HCT116 (cell line): ENCODE data around the gene ALDH1L1. TPM values are rescaled to one million over a fixed set of nuclear protein-coding genes. Genes with fewer than 3 reads are reported as not detected.

Experiments used
- ATAC-seq: fragments of 200-7000 bp; cut with Tn5 transposase; 2 replicates; pipeline ENCODE4 v1.9.1; 2020; ENCODE audit warnings: mild to moderate bottlenecking, moderate library complexity
- BruUV-seq: library from RNA; stranded (reverse); fragments of 400-500 nt; replicated peaks from 2 replicates; lab custom pipeline; 2021; lab: Mats Ljungman, UMichigan
- CTCF ChIA-PET: fragments of 300-600 bp; sonication (Branson Sonifier 250); formaldehyde crosslinking; loops from one replicate; lab custom pipeline; 2021; ENCODE audit warnings: antibody characterized with exemption; lab: Charles Lee
- POLR2A ChIA-PET: fragments of 300-600, 350-600 bp; sonication (Branson Sonifier 250); formaldehyde crosslinking; loops from one replicate; lab custom pipeline; 2021; ENCODE audit warnings: antibody characterized with exemption; lab: Charles Lee
- RAD21 ChIA-PET, 2 experiments: fragments of 300-600 bp; sonication (Branson Sonifier 250); formaldehyde crosslinking; loops; one replicate each; lab custom pipeline; 2023; ENCODE audit warnings: low total read pairs in 2 of 2; ENCODE audit not compliant: uncharacterized antibody in 2 of 2, unreplicated experiment in 2 of 2, low non-redundant PET in 1 of 2; lab: Charles Lee
- DNase-seq: peaks from one replicate; pipeline ENCODE4 v3.0.0-alpha.2; 2010; ENCODE audit warnings: low read depth, low spot score
- H2AFZ ChIP-seq: fragments of 200-600 bp; shearing (Covaris generic), sonication (generic); 2 replicates; pipeline ENCODE4 v1.6.1; 2017; ENCODE audit warnings: low read depth, mixed run types, mixed read lengths, antibody characterized with exemption, low read length; ENCODE audit not compliant: poor library complexity, severe bottlenecking
- H3K27ac ChIP-seq: 2 replicates; pipeline ENCODE4 v1.5.1; 2012; ENCODE audit warnings: low read depth, low read length
- H3K27me3 ChIP-seq: fragments of 200-600 bp; sonication (generic); 2 replicates; pipeline ENCODE4 v1.6.1; 2016; ENCODE audit warnings: mixed run types, low read length, mixed read lengths; ENCODE audit not compliant: insufficient read depth
- H3K36me3 ChIP-seq, 2 experiments: fragments of 200-500 bp in 1 of 2; fragments of 200-600 bp in 1 of 2; sonication (Bioruptor generic) in 1 of 2; sonication (generic) in 1 of 2; 2 replicates each; pipeline versions ENCODE4 v1.5.1 to v1.6.1; 2014 to 2016; ENCODE audit warnings: low read length in 2 of 2, inconsistent platforms in 1 of 2, mixed read lengths in 1 of 2, mixed run types in 1 of 2; ENCODE audit not compliant: insufficient read depth in 2 of 2, control insufficient read depth in 1 of 2
- H3K4me1 ChIP-seq, 2 experiments: fragments of 200-600 bp in 1 of 2; sonication (generic) in 1 of 2; 2 replicates each; pipeline versions ENCODE4 v1.5.1 to v1.6.1; 2012 to 2017; ENCODE audit warnings: low read length in 2 of 2, inconsistent platforms in 1 of 2, mild to moderate bottlenecking in 1 of 2, mixed read lengths in 1 of 2, mixed run types in 1 of 2, moderate library complexity in 1 of 2; ENCODE audit not compliant: insufficient read depth in 2 of 2, control insufficient read depth in 1 of 2
- H3K4me2 ChIP-seq: fragments of 200-600 bp; sonication (generic); 2 replicates; pipeline ENCODE4 v1.6.1; 2017; ENCODE audit warnings: mixed run types, low read length, mixed read lengths
- H3K4me3 ChIP-seq, 2 experiments: fragments of 200-600 bp in 1 of 2; sonication (generic) in 1 of 2; replicated peaks in 1 of 2; 2 replicates each; pipeline ENCODE4 v1.5.1; 2011 to 2016; ENCODE audit warnings: low read length in 2 of 2, control low read depth in 1 of 2, low read depth in 1 of 2, mild to moderate bottlenecking in 1 of 2, mixed read lengths in 1 of 2, mixed run types in 1 of 2
- H3K79me2 ChIP-seq: fragments of 200-600 bp; sonication (generic); 2 replicates; pipeline ENCODE4 v1.6.1; 2017; ENCODE audit warnings: mild to moderate bottlenecking, mixed run types, low read length, moderate library complexity, mixed read lengths; ENCODE audit not compliant: insufficient read depth
- H3K9ac ChIP-seq: fragments of 200-600 bp; sonication (generic); 2 replicates; pipeline ENCODE4 v1.6.1; 2016; ENCODE audit warnings: low read length, mixed read lengths
- H3K9me2 ChIP-seq: fragments of 200-600 bp; sonication (generic), shearing (Covaris generic); 2 replicates; pipeline ENCODE4 v1.6.1; 2017; ENCODE audit warnings: mixed run types, mild to moderate bottlenecking, moderate library complexity; ENCODE audit not compliant: insufficient read depth
- H3K9me3 ChIP-seq, 2 experiments: fragments of 200-500 bp in 1 of 2; fragments of 200-600 bp in 1 of 2; sonication (Bioruptor generic) in 1 of 2; sonication (generic) in 1 of 2; 2 replicates each; pipeline ENCODE4 v1.6.1; 2014 to 2017; ENCODE audit warnings: low read length in 2 of 2, mixed read lengths in 2 of 2, inconsistent platforms in 1 of 2, low read depth in 1 of 2, mild to moderate bottlenecking in 1 of 2, mixed run types in 1 of 2, moderate library complexity in 1 of 2; ENCODE audit not compliant: control insufficient read depth in 1 of 2, insufficient read depth in 1 of 2
- H4K20me1 ChIP-seq: fragments of 200-600 bp; sonication (generic), shearing (Covaris generic); 2 replicates; pipeline ENCODE4 v1.6.1; 2017; ENCODE audit warnings: mixed run types, mild to moderate bottlenecking, moderate library complexity; ENCODE audit not compliant: insufficient read depth
- ATF3 ChIP-seq: IDR thresholded peaks from 2 replicates; pipeline ENCODE4 v1.6.1; 2012
- CBX3 ChIP-seq: IDR thresholded peaks from 2 replicates; pipeline ENCODE4 v1.6.1; 2012; ENCODE audit warnings: low read depth
- CEBPB ChIP-seq: IDR thresholded peaks from 2 replicates; pipeline ENCODE4 v1.6.1; 2012; ENCODE audit warnings: low read depth
- EGR1 ChIP-seq: IDR thresholded peaks from 2 replicates; pipeline ENCODE4 v1.6.1; 2012; ENCODE audit warnings: low read depth
- EZH2 ChIP-seq: fragments of 200-600 bp; sonication (generic); IDR thresholded peaks from 2 replicates; pipeline ENCODE4 v1.6.1; 2017; ENCODE audit warnings: antibody characterized with exemption, mixed run types
- EZH2phosphoT487 ChIP-seq: fragments of 200-600 bp; IDR thresholded peaks from 2 replicates; pipeline ENCODE4 v1.6.1; 2018; ENCODE audit warnings: antibody characterized with exemption, borderline replicate concordance
- FOSL1 ChIP-seq: IDR thresholded peaks from 2 replicates; pipeline ENCODE4 v1.6.1; 2012; ENCODE audit warnings: low read depth
- REST ChIP-seq: IDR thresholded peaks from 2 replicates; pipeline ENCODE4 v1.6.1; 2012; ENCODE audit warnings: low read depth
- SIN3A ChIP-seq: IDR thresholded peaks from 2 replicates; pipeline ENCODE4 v1.6.1; 2012; ENCODE audit warnings: low read depth
- SRF ChIP-seq: IDR thresholded peaks from 2 replicates; pipeline ENCODE4 v1.6.1; 2012; ENCODE audit warnings: low read depth
- TCF7L2 ChIP-seq: IDR thresholded peaks from 2 replicates; pipeline ENCODE4 v1.7.0; 2011; ENCODE audit warnings: borderline replicate concordance, inconsistent platforms; ENCODE audit not compliant: insufficient read depth, insufficient read length; ENCODE audit errors: extremely low read depth
- intact Hi-C: fragments of 100-400 bp; cut with micrococcal nuclease; formaldehyde crosslinking; loops from 2 replicates; pipeline ENCODE4 v1.10.0; 2022
- total RNA-seq: library from RNA; stranded (reverse); gene quantifications from one replicate; pipeline ENCODE4 v1.2.1, GENCODE V29; 2021; ENCODE audit not compliant: unreplicated experiment
- TF ChIP-seq, protein P1 (sequence below), 3 experiments: fragments of 200-600 bp in 1 of 3; sonication (generic) in 1 of 3; IDR thresholded peaks in 2 of 3; conservative IDR thresholded peaks in 1 of 3; 2 replicates each; pipeline ENCODE4 v1.5.1; 2012 to 2017; ENCODE audit warnings: low read depth in 2 of 3, low read length in 2 of 3, antibody characterized with exemption in 1 of 3, borderline replicate concordance in 1 of 3, control low read depth in 1 of 3, mild to moderate bottlenecking in 1 of 3, mixed read lengths in 1 of 3, mixed run types in 1 of 3, moderate library complexity in 1 of 3; ENCODE audit not compliant: insufficient read depth in 1 of 3

The ALDH1L1 gene
- total RNA-seq, 1 experiment from 2014 or later, result 0.81 TPM

DNA sequence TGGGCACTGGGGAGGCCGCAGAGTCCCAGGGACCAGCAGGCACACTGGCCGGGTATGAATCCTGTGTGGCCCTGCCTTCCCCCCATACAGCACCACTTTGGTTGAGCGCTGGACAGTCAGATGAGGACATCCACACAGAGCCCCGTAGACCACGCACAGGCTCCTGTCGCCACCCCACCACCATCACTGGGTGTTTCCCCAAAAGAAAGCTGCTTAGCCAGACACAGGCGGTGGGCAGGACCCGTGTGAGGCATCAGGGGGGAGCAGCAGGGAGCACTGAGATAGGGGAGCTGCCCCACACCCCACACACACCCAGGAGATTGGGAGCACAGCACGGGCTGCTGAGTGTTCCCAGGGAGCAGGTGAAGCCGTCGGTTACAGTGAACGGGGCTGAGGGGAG is 54.1 kb downstream of the ALDH1L1 start:
- Histone ChIP-seq H3K9me3 (no peaks in the 10 kb centered on the region), H3K4me1 (peaks cover 0 to 4% of the 10 kb centered on the region in 2 experiments; a peak in 1 of 4 replicates), H3K4me3 (no peak overlapping the region), H3K9ac (no peak overlapping the region), H3K36me3 (no peaks in the 10 kb centered on the region), H2AFZ (no peak overlapping the region), H3K27ac (no peak overlapping the region), H3K27me3 (no peaks in the 10 kb centered on the region), H3K4me2 (no peak overlapping the region), H3K79me2 (no peaks in the 10 kb centered on the region), H4K20me1 (no peaks in the 10 kb centered on the region), H3K9me2 (no peaks in the 10 kb centered on the region)
- no peak for ATAC-seq
- ChIA-PET CTCF (no interaction called here), POLR2A (no interaction called here), RAD21 (no interaction called here)
- TF ChIP-seq FOSL1 (no peak), EZH2phosphoT487 (no peak), REST (no peak), SIN3A (no peak), EGR1 (no peak), TCF7L2 (no peak), CEBPB (no peak), EZH2 (no peak), ATF3 (no peak), CBX3 (no peak), SRF (no peak)
- TF ChIP-seq, protein P1, sequence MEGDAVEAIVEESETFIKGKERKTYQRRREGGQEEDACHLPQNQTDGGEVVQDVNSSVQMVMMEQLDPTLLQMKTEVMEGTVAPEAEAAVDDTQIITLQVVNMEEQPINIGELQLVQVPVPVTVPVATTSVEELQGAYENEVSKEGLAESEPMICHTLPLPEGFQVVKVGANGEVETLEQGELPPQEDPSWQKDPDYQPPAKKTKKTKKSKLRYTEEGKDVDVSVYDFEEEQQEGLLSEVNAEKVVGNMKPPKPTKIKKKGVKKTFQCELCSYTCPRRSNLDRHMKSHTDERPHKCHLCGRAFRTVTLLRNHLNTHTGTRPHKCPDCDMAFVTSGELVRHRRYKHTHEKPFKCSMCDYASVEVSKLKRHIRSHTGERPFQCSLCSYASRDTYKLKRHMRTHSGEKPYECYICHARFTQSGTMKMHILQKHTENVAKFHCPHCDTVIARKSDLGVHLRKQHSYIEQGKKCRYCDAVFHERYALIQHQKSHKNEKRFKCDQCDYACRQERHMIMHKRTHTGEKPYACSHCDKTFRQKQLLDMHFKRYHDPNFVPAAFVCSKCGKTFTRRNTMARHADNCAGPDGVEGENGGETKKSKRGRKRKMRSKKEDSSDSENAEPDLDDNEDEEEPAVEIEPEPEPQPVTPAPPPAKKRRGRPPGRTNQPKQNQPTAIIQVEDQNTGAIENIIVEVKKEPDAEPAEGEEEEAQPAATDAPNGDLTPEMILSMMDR (IDR thresholded peaks at IDR 0.05 in 2 of 3, conservative IDR thresholded peaks at IDR 0.05 in 1 of 3; ENCODE audit: borderline replicate concordance in 1 of 3, insufficient read depth in 1 of 3, low read depth in 2 of 3, low read length in 2 of 3), result no peak
- intact Hi-C loops, result no loop called here
- DNase-seq, result no peak
- BruUV-seq, result no TSS peak
